ENCODE measurements around the gene FXN.

Gene FXN

DNA sequence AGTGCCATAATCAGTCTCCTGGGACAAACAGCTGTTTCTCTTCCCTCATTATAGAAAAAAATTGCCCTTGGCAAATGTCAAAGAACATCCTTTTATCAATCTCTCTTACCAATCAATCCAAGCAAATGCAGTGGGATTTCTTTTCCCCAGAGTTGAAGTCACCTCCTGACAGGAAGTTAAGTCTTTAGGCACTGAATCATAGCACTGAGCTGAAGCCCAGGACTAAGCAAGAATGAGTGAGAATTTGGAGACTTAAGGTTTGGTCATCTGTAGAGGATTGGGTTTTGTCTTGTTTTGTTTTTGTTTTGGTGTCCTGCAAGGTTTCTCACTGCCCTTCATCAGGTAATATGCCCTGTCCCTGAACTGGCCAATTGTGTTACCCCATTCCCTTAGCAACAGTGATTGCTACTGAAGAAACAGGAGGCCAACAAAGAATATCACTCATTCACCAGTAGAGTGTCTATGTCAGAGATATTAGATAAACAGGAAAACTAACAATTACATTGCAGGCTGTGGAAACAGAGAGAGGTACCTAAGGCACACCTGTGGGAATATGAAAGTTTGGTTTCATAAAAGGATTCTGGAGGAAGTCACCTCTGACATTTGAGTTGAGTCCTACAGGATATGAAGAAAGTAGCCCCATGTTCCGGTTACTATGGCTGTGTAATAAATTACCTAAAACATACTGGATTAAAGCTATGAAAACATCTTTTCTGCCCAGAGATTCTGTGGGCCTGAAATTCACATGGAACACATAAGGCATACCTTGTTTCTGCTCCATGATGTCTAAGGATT lies 4.5 kb upstream of the FXN start:
- TF ChIP-seq, protein P1, sequence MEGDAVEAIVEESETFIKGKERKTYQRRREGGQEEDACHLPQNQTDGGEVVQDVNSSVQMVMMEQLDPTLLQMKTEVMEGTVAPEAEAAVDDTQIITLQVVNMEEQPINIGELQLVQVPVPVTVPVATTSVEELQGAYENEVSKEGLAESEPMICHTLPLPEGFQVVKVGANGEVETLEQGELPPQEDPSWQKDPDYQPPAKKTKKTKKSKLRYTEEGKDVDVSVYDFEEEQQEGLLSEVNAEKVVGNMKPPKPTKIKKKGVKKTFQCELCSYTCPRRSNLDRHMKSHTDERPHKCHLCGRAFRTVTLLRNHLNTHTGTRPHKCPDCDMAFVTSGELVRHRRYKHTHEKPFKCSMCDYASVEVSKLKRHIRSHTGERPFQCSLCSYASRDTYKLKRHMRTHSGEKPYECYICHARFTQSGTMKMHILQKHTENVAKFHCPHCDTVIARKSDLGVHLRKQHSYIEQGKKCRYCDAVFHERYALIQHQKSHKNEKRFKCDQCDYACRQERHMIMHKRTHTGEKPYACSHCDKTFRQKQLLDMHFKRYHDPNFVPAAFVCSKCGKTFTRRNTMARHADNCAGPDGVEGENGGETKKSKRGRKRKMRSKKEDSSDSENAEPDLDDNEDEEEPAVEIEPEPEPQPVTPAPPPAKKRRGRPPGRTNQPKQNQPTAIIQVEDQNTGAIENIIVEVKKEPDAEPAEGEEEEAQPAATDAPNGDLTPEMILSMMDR (IDR thresholded peaks at IDR 0.05; ENCODE audit: low read depth, low read length), result no peak
- TF ChIP-seq EZH2phosphoT487 (IDR thresholded peaks at IDR 0.05; ENCODE audit: low read depth), result no peak
- Histone ChIP-seq H3K27me3 (ENCODE audit: low read depth, low read length) (no peaks in the 10 kb centered on the region), H3K79me2 (ENCODE audit: low read length) (peaks cover 2% of the 10 kb centered on the region), H3K36me3 (replicated peaks; ENCODE audit: low read depth, low read length) (peaks cover 4% of the 10 kb centered on the region), H4K20me1 (ENCODE audit: insufficient read depth, low read length) (no peaks in the 10 kb centered on the region), H3K4me1 (ENCODE audit: low read length) (peaks cover 9% of the 10 kb centered on the region; the same call in 1 of the 2 replicates), H3K9me3 (ENCODE audit: insufficient read depth, low read length) (peaks cover 4% of the 10 kb centered on the region; the same call in 1 of the 2 replicates), H3K9ac (ENCODE audit: low read length) (no peak overlapping the region), H3K4me2 (ENCODE audit: low read length) (no peak overlapping the region), H3K4me3 (ENCODE audit: low read length) (no peak overlapping the region), H3K27ac (ENCODE audit: low read length) (no peak overlapping the region), H2AFZ (ENCODE audit: low read depth, low read length) (no peak overlapping the region)

DNA sequence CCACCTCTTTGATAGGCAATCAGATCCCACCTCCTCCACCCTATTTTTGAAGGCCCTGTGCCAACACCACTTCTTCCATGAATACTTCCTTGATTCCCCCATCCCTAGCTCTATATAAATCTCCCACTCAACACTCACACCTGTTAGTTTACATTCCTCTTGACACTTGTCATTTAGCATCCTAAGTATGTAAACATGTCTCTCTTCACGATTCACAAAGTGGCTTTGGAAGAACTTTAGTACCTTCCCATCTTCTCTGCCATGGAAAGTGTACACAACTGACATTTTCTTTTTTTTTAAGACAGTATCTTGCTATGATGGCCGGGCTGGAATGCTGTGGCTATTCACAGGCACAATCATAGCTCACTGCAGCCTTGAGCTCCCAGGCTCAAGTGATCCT lies 1.5 kb upstream of the FXN start:
- Histone ChIP-seq H2AFZ (ENCODE audit: low read depth, low read length) (no peak overlapping the region), H3K27me3 (ENCODE audit: low read depth, low read length) (no peaks in the 10 kb centered on the region)
- TF ChIP-seq, protein P1 (IDR thresholded peaks at IDR 0.05; ENCODE audit: low read depth, low read length), result no peak
- no peak for TF ChIP-seq EZH2phosphoT487 (IDR thresholded peaks at IDR 0.05; ENCODE audit: low read depth)

DNA sequence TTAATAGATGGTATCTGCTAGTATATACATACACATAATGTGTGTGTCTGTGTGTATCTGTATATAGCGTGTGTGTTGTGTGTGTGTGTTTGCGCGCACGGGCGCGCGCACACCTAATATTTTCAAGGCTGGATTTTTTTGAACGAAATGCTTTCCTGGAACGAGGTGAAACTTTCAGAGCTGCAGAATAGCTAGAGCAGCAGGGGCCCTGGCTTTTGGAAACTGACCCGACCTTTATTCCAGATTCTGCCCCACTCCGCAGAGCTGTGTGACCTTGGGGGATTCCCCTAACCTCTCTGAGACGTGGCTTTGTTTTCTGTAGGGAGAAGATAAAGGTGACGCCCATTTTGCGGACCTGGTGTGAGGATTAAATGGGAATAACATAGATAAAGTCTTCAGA lies 757 bp downstream of the FXN start:
- Histone ChIP-seq H3K79me2 (ENCODE audit: low read length) (peaks cover 52% of the 10 kb centered on the region), H4K20me1 (ENCODE audit: insufficient read depth, low read length) (peaks cover 4% of the 10 kb centered on the region; the same call in 1 of the 2 replicates), H3K36me3 (replicated peaks; ENCODE audit: low read depth, low read length) (no peaks in the 10 kb centered on the region), H3K4me1 (ENCODE audit: low read length) (peaks cover 7% of the 10 kb centered on the region; the same call in 1 of the 2 replicates), H3K27ac (ENCODE audit: low read length) (peak overlapping the region; percentile 32), H3K4me2 (ENCODE audit: low read length) (peak overlapping the region; percentile 81), H2AFZ (ENCODE audit: low read depth, low read length) (peak overlapping the region; percentile 79), H3K4me3 (ENCODE audit: low read length) (peak overlapping the region; percentile 77), H3K9ac (ENCODE audit: low read length) (peak overlapping the region; percentile 62), H3K9me3 (ENCODE audit: insufficient read depth, low read length) (no peaks in the 10 kb centered on the region), H3K27me3 (ENCODE audit: low read depth, low read length) (no peaks in the 10 kb centered on the region)
- TF ChIP-seq, protein P1 (IDR thresholded peaks at IDR 0.05; ENCODE audit: low read depth, low read length), result no peak
- TF ChIP-seq EZH2phosphoT487 (IDR thresholded peaks at IDR 0.05; ENCODE audit: low read depth), result no peak

More for the DNA sequence above, 1.5 kb upstream of the FXN start:
- peaks cover 31% of the 10 kb centered on the region for H3K79me2 ChIP-seq (ENCODE audit: low read length)
- H4K20me1 ChIP-seq (ENCODE audit: insufficient read depth, low read length), result no peaks in the 10 kb centered on the region
- peaks cover 4% of the 10 kb centered on the region for H3K36me3 ChIP-seq (replicated peaks; ENCODE audit: low read depth, low read length)
- no peak overlapping the region for H3K9ac ChIP-seq (ENCODE audit: low read length)
- H3K27ac ChIP-seq (ENCODE audit: low read length), result no peak overlapping the region
- no peak overlapping the region for H3K4me2 ChIP-seq (ENCODE audit: low read length)
- H3K4me3 ChIP-seq (ENCODE audit: low read length), result no peak overlapping the region
- peaks cover 4% of the 10 kb centered on the region; the same call in 1 of the 2 replicates for H3K9me3 ChIP-seq (ENCODE audit: insufficient read depth, low read length)
- H3K4me1 ChIP-seq (ENCODE audit: low read length), result peaks cover 10% of the 10 kb centered on the region; the same call in 1 of the 2 replicates

DNA sequence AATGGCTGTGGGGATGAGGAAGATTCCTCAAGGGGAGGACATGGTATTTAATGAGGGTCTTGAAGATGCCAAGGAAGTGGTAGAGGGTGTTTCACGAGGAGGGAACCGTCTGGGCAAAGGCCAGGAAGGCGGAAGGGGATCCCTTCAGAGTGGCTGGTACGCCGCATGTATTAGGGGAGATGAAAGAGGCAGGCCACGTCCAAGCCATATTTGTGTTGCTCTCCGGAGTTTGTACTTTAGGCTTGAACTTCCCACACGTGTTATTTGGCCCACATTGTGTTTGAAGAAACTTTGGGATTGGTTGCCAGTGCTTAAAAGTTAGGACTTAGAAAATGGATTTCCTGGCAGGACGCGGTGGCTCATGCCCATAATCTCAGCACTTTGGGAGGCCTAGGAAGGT lies 1.2 kb downstream of the FXN start:
- H3K79me2 ChIP-seq (ENCODE audit: low read length), result peaks cover 57% of the 10 kb centered on the region
- H2AFZ ChIP-seq (ENCODE audit: low read depth, low read length), result peak overlapping the region; percentile 79
- H3K4me2 ChIP-seq (ENCODE audit: low read length), result peak overlapping the region; percentile 81
- no peaks in the 10 kb centered on the region for H3K27me3 ChIP-seq (ENCODE audit: low read depth, low read length)
- peaks cover 7% of the 10 kb centered on the region; the same call in 1 of the 2 replicates for H3K4me1 ChIP-seq (ENCODE audit: low read length)
- TF ChIP-seq, protein P1 (IDR thresholded peaks at IDR 0.05; ENCODE audit: low read depth, low read length), result no peak
- no peak for TF ChIP-seq EZH2phosphoT487 (IDR thresholded peaks at IDR 0.05; ENCODE audit: low read depth)
- no peaks in the 10 kb centered on the region for H3K9me3 ChIP-seq (ENCODE audit: insufficient read depth, low read length)
- H3K36me3 ChIP-seq (replicated peaks; ENCODE audit: low read depth, low read length), result no peaks in the 10 kb centered on the region
- peak overlapping the region; percentile 62 for H3K9ac ChIP-seq (ENCODE audit: low read length)
- H3K27ac ChIP-seq (ENCODE audit: low read length), result peak overlapping the region; percentile 32
- peak overlapping the region; percentile 77 for H3K4me3 ChIP-seq (ENCODE audit: low read length)
- peaks cover 4% of the 10 kb centered on the region; the same call in 1 of the 2 replicates for H4K20me1 ChIP-seq (ENCODE audit: insufficient read depth, low read length)
